Liver (tissue), 9 donors: Measurements from ENCODE around the gene BAZ2B. TPM values are rescaled to one million over a fixed set of nuclear protein-coding genes. Genes with fewer than 3 reads are reported as not detected.

ENCODE experiments used
- DNase-seq: peaks from one replicate; pipeline ENCODE4 v3.0.0-alpha.2; 2017; ENCODE audit warnings: low spot score
- H3K27ac ChIP-seq, 2 donors: one replicate each; pipeline ENCODE4 v1.7.0; 2013; ENCODE audit warnings: inconsistent platforms in 2 of 2, low read length in 2 of 2, control low read depth in 1 of 2, low read depth in 1 of 2, mild to moderate bottlenecking in 1 of 2
- H3K27me3 ChIP-seq, 4 donors: one replicate each; pipeline versions ENCODE4 v1.6.1 to v1.7.0; 2013; ENCODE audit warnings: low read length in 3 of 4, inconsistent platforms in 1 of 4, mild to moderate bottlenecking in 1 of 4, moderate library complexity in 1 of 4; ENCODE audit not compliant: control insufficient read depth in 4 of 4, insufficient read depth in 4 of 4
- H3K36me3 ChIP-seq, 4 donors: one replicate each; pipeline versions ENCODE4 v1.6.1 to v1.7.0; 2013; ENCODE audit warnings: low read length in 3 of 4, mild to moderate bottlenecking in 3 of 4, low read depth in 1 of 4, moderate library complexity in 1 of 4; ENCODE audit not compliant: control insufficient read depth in 4 of 4, insufficient read depth in 3 of 4
- H3K4me1 ChIP-seq, 4 donors: one replicate each; pipeline versions ENCODE4 v1.6.1 to v1.7.0; 2013; ENCODE audit warnings: low read length in 3 of 4, mild to moderate bottlenecking in 3 of 4, moderate library complexity in 1 of 4; ENCODE audit not compliant: control insufficient read depth in 4 of 4, insufficient read depth in 4 of 4
- H3K4me3 ChIP-seq, 3 donors: one replicate each; pipeline versions ENCODE4 v1.6.1 to v1.7.0; 2013; ENCODE audit warnings: low read length in 3 of 3, control low read depth in 1 of 3, low read depth in 1 of 3, mild to moderate bottlenecking in 1 of 3
- H3K9ac ChIP-seq, 2 donors: one replicate each; pipeline ENCODE4 v1.7.0; 2013; ENCODE audit warnings: low read length in 2 of 2, mild to moderate bottlenecking in 2 of 2, moderate library complexity in 2 of 2, control low read depth in 1 of 2, low read depth in 1 of 2
- H3K9me3 ChIP-seq, 4 donors: one replicate each; pipeline versions ENCODE4 v1.6.1 to v1.7.0; 2013; ENCODE audit warnings: low read length in 3 of 4; ENCODE audit not compliant: control insufficient read depth in 4 of 4
- CTCF ChIP-seq: fragments of 150-350 bp; IDR thresholded peaks from 2 replicates; pipeline ENCODE4 v1.5.1; 2017; ENCODE audit warnings: improper control_type of control experiment, low read depth, low read length; ENCODE audit not compliant: missing input control
- FOXA1 ChIP-seq: IDR thresholded peaks from 2 replicates; pipeline ENCODE4 v1.6.1; 2016; ENCODE audit warnings: antibody characterized with exemption
- FOXA2 ChIP-seq: IDR thresholded peaks from 2 replicates; pipeline ENCODE4 v1.6.1; 2016; ENCODE audit warnings: antibody characterized with exemption
- GABPA ChIP-seq, 2 donors: IDR thresholded peaks in 1 of 2; conservative IDR thresholded peaks in 1 of 2; 2 replicates each; pipeline ENCODE4 v1.6.1; 2016; ENCODE audit warnings: antibody characterized with exemption in 2 of 2, mild to moderate bottlenecking in 1 of 2, moderate library complexity in 1 of 2
- HNF4A ChIP-seq, 2 donors: conservative IDR thresholded peaks; 2 replicates each; pipeline ENCODE4 v1.6.1; 2016; ENCODE audit warnings: antibody characterized with exemption in 2 of 2, mild to moderate bottlenecking in 2 of 2
- HNF4G ChIP-seq: IDR thresholded peaks from 2 replicates; pipeline ENCODE4 v1.6.1; 2016; ENCODE audit warnings: antibody characterized with exemption
- JUND ChIP-seq, 2 donors: IDR thresholded peaks; 2 replicates each; pipeline ENCODE4 v1.6.1; 2016; ENCODE audit warnings: antibody characterized with exemption in 2 of 2
- NR2F2 ChIP-seq: IDR thresholded peaks from 2 replicates; pipeline ENCODE4 v1.6.1; 2016; ENCODE audit warnings: antibody characterized with exemption
- RAD21 ChIP-seq, 2 donors: IDR thresholded peaks; 2 replicates each; pipeline ENCODE4 v1.6.1; 2016; ENCODE audit warnings: antibody characterized with exemption in 2 of 2, mild to moderate bottlenecking in 2 of 2
- RXRA ChIP-seq, 2 donors: IDR thresholded peaks; 2 replicates each; pipeline ENCODE4 v1.6.1; 2017 to 2018; ENCODE audit warnings: antibody characterized with exemption in 2 of 2, mild to moderate bottlenecking in 1 of 2
- SP1 ChIP-seq: IDR thresholded peaks from 2 replicates; pipeline ENCODE4 v1.6.1; 2018; ENCODE audit warnings: antibody characterized with exemption, mild to moderate bottlenecking
- YY1 ChIP-seq: IDR thresholded peaks from 2 replicates; pipeline ENCODE4 v1.6.1; 2016; ENCODE audit warnings: antibody characterized with exemption, mild to moderate bottlenecking
- WGBS: extraction: QIAGEN DNeasy Blood & Tissue Kit; methylation state at CpG from one replicate; pipeline ENCODE4 v1.1.7; 2013; 5-methylcytosine and 5-hydroxymethylcytosine counted together
- polyA plus RNA-seq, 2 donors: library from polyadenylated mRNA; stranded (reverse) in 1 of 2; unstranded in 1 of 2; fragments of 200-250 nt in 1 of 2; fragments of >200 nt in 1 of 2; fragmentation: Nextera tagmentation in 1 of 2; extraction: Ambion mirVana in 1 of 2; gene quantifications; one replicate each; pipeline versions ENCODE4 v1.2.1 to v1.2.3, GENCODE V29; 2013 to 2015
- total RNA-seq, 2 donors: library from RNA; depleted of rRNA; stranded (reverse); fragments of >200 nt; gene quantifications; one replicate each; pipeline ENCODE4 v1.2.3, GENCODE V29; 2014
- TF ChIP-seq, protein P1 (sequence below): IDR thresholded peaks from 2 replicates; pipeline ENCODE4 v1.6.1; 2016; ENCODE audit warnings: antibody characterized with exemption
- TF ChIP-seq, protein P2 (sequence below): IDR thresholded peaks from 2 replicates; pipeline ENCODE4 v1.6.1; 2016; ENCODE audit warnings: antibody characterized with exemption
- TF ChIP-seq, protein P3 (sequence below): IDR thresholded peaks from 2 replicates; pipeline ENCODE4 v1.6.1; 2016; ENCODE audit warnings: antibody characterized with exemption, mild to moderate bottlenecking
- donor health status: healthy.
- donor health status: healthy.
- donor health status: healthy.
- donor health status: healthy.
- donor health status: healthy.

Gene BAZ2B
- total and polyA plus RNA-seq, 4 donors = 6.7 to 61.0 (median 24.9) TPM

- DNase-seq = no peak
- H3K4me1 ChIP-seq = peaks cover 0 to 4% (median under 1%) of the 10 kb centered on the region in 4 donors
- no peaks in the 10 kb centered on the region for H3K9me3 ChIP-seq
- H3K4me3 ChIP-seq = no peak overlapping the region
- no peaks in the 10 kb centered on the region for H3K27me3 ChIP-seq
- no peaks in the 10 kb centered on the region for H3K36me3 ChIP-seq
- H3K27ac ChIP-seq = no peak overlapping the region
- no peak overlapping the region for H3K9ac ChIP-seq
- no peak for TF ChIP-seq FOXA1
- no peak for TF ChIP-seq JUND (IDR thresholded peaks at IDR 0.05)
- no peak for TF ChIP-seq SP1
- TF ChIP-seq, protein P1, sequence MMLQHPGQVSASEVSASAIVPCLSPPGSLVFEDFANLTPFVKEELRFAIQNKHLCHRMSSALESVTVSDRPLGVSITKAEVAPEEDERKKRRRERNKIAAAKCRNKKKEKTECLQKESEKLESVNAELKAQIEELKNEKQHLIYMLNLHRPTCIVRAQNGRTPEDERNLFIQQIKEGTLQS = no peak
- no peak for TF ChIP-seq RAD21 (IDR thresholded peaks at IDR 0.05)
- no peak for TF ChIP-seq HNF4A (conservative IDR thresholded peaks at IDR 0.05)
- TF ChIP-seq HNF4G = no peak
- TF ChIP-seq RXRA (IDR thresholded peaks at IDR 0.05) = no peak
- TF ChIP-seq NR2F2 = no peak
- no peak for TF ChIP-seq GABPA (IDR thresholded peaks at IDR 0.05 in 1 of 2, conservative IDR thresholded peaks at IDR 0.05 in 1 of 2)
- TF ChIP-seq YY1 = no peak
- TF ChIP-seq, protein P2, sequence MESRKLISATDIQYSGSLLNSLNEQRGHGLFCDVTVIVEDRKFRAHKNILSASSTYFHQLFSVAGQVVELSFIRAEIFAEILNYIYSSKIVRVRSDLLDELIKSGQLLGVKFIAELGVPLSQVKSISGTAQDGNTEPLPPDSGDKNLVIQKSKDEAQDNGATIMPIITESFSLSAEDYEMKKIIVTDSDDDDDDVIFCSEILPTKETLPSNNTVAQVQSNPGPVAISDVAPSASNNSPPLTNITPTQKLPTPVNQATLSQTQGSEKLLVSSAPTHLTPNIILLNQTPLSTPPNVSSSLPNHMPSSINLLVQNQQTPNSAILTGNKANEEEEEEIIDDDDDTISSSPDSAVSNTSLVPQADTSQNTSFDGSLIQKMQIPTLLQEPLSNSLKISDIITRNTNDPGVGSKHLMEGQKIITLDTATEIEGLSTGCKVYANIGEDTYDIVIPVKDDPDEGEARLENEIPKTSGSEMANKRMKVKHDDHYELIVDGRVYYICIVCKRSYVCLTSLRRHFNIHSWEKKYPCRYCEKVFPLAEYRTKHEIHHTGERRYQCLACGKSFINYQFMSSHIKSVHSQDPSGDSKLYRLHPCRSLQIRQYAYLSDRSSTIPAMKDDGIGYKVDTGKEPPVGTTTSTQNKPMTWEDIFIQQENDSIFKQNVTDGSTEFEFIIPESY = no peak
Measured at GRCh38 chr2:159454185-159454584, 162.2 kb downstream of the BAZ2B start.

- H3K9ac ChIP-seq = no peak overlapping the region
- TF ChIP-seq YY1 = no peak
- no peak for TF ChIP-seq CTCF
- TF ChIP-seq FOXA2 = no peak
- TF ChIP-seq, protein P3, sequence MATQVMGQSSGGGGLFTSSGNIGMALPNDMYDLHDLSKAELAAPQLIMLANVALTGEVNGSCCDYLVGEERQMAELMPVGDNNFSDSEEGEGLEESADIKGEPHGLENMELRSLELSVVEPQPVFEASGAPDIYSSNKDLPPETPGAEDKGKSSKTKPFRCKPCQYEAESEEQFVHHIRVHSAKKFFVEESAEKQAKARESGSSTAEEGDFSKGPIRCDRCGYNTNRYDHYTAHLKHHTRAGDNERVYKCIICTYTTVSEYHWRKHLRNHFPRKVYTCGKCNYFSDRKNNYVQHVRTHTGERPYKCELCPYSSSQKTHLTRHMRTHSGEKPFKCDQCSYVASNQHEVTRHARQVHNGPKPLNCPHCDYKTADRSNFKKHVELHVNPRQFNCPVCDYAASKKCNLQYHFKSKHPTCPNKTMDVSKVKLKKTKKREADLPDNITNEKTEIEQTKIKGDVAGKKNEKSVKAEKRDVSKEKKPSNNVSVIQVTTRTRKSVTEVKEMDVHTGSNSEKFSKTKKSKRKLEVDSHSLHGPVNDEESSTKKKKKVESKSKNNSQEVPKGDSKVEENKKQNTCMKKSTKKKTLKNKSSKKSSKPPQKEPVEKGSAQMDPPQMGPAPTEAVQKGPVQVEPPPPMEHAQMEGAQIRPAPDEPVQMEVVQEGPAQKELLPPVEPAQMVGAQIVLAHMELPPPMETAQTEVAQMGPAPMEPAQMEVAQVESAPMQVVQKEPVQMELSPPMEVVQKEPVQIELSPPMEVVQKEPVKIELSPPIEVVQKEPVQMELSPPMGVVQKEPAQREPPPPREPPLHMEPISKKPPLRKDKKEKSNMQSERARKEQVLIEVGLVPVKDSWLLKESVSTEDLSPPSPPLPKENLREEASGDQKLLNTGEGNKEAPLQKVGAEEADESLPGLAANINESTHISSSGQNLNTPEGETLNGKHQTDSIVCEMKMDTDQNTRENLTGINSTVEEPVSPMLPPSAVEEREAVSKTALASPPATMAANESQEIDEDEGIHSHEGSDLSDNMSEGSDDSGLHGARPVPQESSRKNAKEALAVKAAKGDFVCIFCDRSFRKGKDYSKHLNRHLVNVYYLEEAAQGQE = no peak
- TF ChIP-seq, protein P2 = no peak
- no peak for TF ChIP-seq RAD21 (IDR thresholded peaks at IDR 0.05)
- TF ChIP-seq RXRA (IDR thresholded peaks at IDR 0.05) = no peak
- TF ChIP-seq GABPA (IDR thresholded peaks at IDR 0.05 in 1 of 2, conservative IDR thresholded peaks at IDR 0.05 in 1 of 2) = no peak
- no peak for TF ChIP-seq FOXA1
- no peak for TF ChIP-seq JUND (IDR thresholded peaks at IDR 0.05)
- TF ChIP-seq SP1 = no peak
- no peak for DNase-seq
- peaks cover 0 to 4% (median 0%) of the 10 kb centered on the region in 4 donors for H3K4me1 ChIP-seq
- no peaks in the 10 kb centered on the region for H3K9me3 ChIP-seq
- H3K27ac ChIP-seq = no peak overlapping the region
- H3K36me3 ChIP-seq = peaks cover 2 to 21% (median 15%) of the 10 kb centered on the region in 4 donors
- H3K27me3 ChIP-seq = no peaks in the 10 kb centered on the region
- 88% methylated on average over 3 of the region's 3 CpGs for WGBS
- H3K4me3 ChIP-seq = no peak overlapping the region
Measured at GRCh38 chr2:159450180-159450579, 166.2 kb downstream of the BAZ2B start.
